ENCODE measurements around the gene CYLC1.

The CYLC1 gene

GRCh38 chrX:83860846-83861245 lies at the start of gene CYLC1:
Gene CYLC1 (plus strand): TSS chrX:83861146. CDS start chrX:83861183, 37 bp downstream.
- DNase-seq = no peak

- no peak for DNase-seq
Observed at GRCh38 chrX:83819304-83819703, 41.6 kb upstream of the CYLC1 start.

GRCh38 chrX:83829874-83830273 lies 31.1 kb upstream of the CYLC1 start:
- DNase-seq = no peak

- peak; percentile 23 for DNase-seq
Observed at GRCh38 chrX:83845397-83845796, 15.5 kb upstream of the CYLC1 start.

GRCh38 chrX:83847339-83847738 lies 13.6 kb upstream of the CYLC1 start:
- no peak for DNase-seq

GRCh38 chrX:83888585-83888984 lies 27.6 kb downstream of the CYLC1 start:
- no peak for DNase-seq

GRCh38 chrX:83892433-83892832 lies 31.5 kb downstream of the CYLC1 start:
- DNase-seq = no peak

GRCh38 chrX:83906921-83907320 lies 46.0 kb downstream of the CYLC1 start:
- DNase-seq = no peak

GRCh38 chrX:83916525-83916924 lies 55.6 kb downstream of the CYLC1 start:
- no peak for DNase-seq

GRCh38 chrX:83934220-83934619 lies 73.3 kb downstream of the CYLC1 start:
- DNase-seq = no peak
